Measurements from ENCODE around the gene MYO1G.

GRCh38 chr7:44962483-44963251, 16.1 kb downstream of the MYO1G start:
- no peak for TF ChIP-seq CTCF (IDR thresholded peaks at IDR 0.05)
- TF ChIP-seq EZH2 (IDR thresholded peaks at IDR 0.05), result peak; percentile 78

All from neural progenitor cell (in vitro differentiated cells).